GM21619 (cell line): ENCODE results near the gene P4HA2.

Source experiments
- ATAC-seq: cut with Tn5 transposase; IDR thresholded peaks from one replicate; pipeline ENCODE4 v1.9.1; 2021; ENCODE audit not compliant: unreplicated experiment

P4HA2 gene

GRCh38 chr5:132251220-132251725 lies 23.6 kb upstream of the P4HA2 start:
- ATAC-seq = no peak

- no peak for ATAC-seq
Measured at GRCh38 chr5:132250547-132250946, 22.9 kb upstream of the P4HA2 start.

- ATAC-seq = no peak
Measured at GRCh38 chr5:132246806-132247205, 19.2 kb upstream of the P4HA2 start.

GRCh38 chr5:132245593-132245992 lies 17.9 kb upstream of the P4HA2 start:
- ATAC-seq = no peak

- ATAC-seq = no peak
Measured at GRCh38 chr5:132243366-132243977, 15.8 kb upstream of the P4HA2 start.

- no peak for ATAC-seq
Measured at GRCh38 chr5:132239776-132240175, 12.1 kb upstream of the P4HA2 start.

GRCh38 chr5:132238901-132239500 lies 11.3 kb upstream of the P4HA2 start:
- ATAC-seq = no peak

- ATAC-seq = peak; percentile 50
Measured at GRCh38 chr5:132238169-132238744, 10.6 kb upstream of the P4HA2 start.

- no peak for ATAC-seq
Measured at GRCh38 chr5:132237670-132238069, 10.0 kb upstream of the P4HA2 start.

GRCh38 chr5:132237141-132237540 lies 9.5 kb upstream of the P4HA2 start:
- no peak for ATAC-seq

- no peak for ATAC-seq
Measured at GRCh38 chr5:132235340-132235739, 7.7 kb upstream of the P4HA2 start.

GRCh38 chr5:132234684-132235062 lies 7.0 kb upstream of the P4HA2 start:
- no peak for ATAC-seq

- ATAC-seq = no peak
Measured at GRCh38 chr5:132233811-132234683, 6.4 kb upstream of the P4HA2 start.

GRCh38 chr5:132233081-132233480 lies 5.4 kb upstream of the P4HA2 start:
- no peak for ATAC-seq

GRCh38 chr5:132232465-132232864 lies 4.8 kb upstream of the P4HA2 start:
- ATAC-seq = no peak

- no peak for ATAC-seq
Measured at GRCh38 chr5:132230871-132231270, 3.2 kb upstream of the P4HA2 start.

GRCh38 chr5:132229236-132229635 lies 1.6 kb upstream of the P4HA2 start:
- no peak for ATAC-seq

GRCh38 chr5:132228241-132229035 lies 785 bp upstream of the P4HA2 start:
- no peak for ATAC-seq

GRCh38 chr5:132227235-132227484 lies 493 bp downstream of the P4HA2 start:
- no peak for ATAC-seq

- no peak for ATAC-seq
Measured at GRCh38 chr5:132226516-132227234, 978 bp downstream of the P4HA2 start.
